ENCODE results near the gene DLX1. TPM values are rescaled to one million over a fixed set of nuclear protein-coding genes. Genes with fewer than 3 reads are reported as not detected.
A peak's percentile ranks its signal among the peaks of the same experiment; 100 is the strongest.
"Not testable (repeated sequence)": the region's sequence is repeated elsewhere in the genome, so short reads cannot be mapped to it uniquely, and the experiment has no call there.

DLX1 gene
- total RNA-seq, 1 donor from 2014 or later = 10.0 TPM

- Mint-ChIP-seq H3K4me1 (ENCODE audit: unreplicated experiment) (no peaks in the 10 kb centered on the region), H3K27me3 (peaks cover 55% of the 10 kb centered on the region), H3K9me3 (no peaks in the 10 kb centered on the region), H3K27ac (no peak overlapping the region), H3K36me3 (no peaks in the 10 kb centered on the region), H3K4me3 (no peak overlapping the region)
- TF ChIP-seq CTCF (conservative IDR thresholded peaks at IDR 0.05) = no peak
- DNase-seq (ENCODE audit: extremely low spot score, unreplicated experiment) = no peak
These were observed 24.1 kb downstream of the DLX1 start for GRCh38 chr2:172109256-172109987.

- Mint-ChIP-seq H3K4me1 (ENCODE audit: unreplicated experiment) (no peaks in the 10 kb centered on the region), H3K27ac (no peak overlapping the region), H3K27me3 (peaks cover 52% of the 10 kb centered on the region), H3K9me3 (no peaks in the 10 kb centered on the region), H3K36me3 (no peaks in the 10 kb centered on the region), H3K4me3 (no peak overlapping the region)
- TF ChIP-seq CTCF (conservative IDR thresholded peaks at IDR 0.05) = no peak
- no peak for DNase-seq (ENCODE audit: extremely low spot score, unreplicated experiment)
These were observed 24.9 kb downstream of the DLX1 start for GRCh38 chr2:172109988-172110811.

- H3K36me3 Mint-ChIP-seq = no peaks in the 10 kb centered on the region
- peak; percentile 75 for TF ChIP-seq CTCF (conservative IDR thresholded peaks at IDR 0.05)
- no peaks in the 10 kb centered on the region for H3K4me1 Mint-ChIP-seq (ENCODE audit: unreplicated experiment)
- no peak overlapping the region for H3K4me3 Mint-ChIP-seq
- DNase-seq (ENCODE audit: extremely low spot score, unreplicated experiment) = no peak
- no peak overlapping the region for H3K27ac Mint-ChIP-seq
- peaks cover 27% of the 10 kb centered on the region for H3K27me3 Mint-ChIP-seq
- no peaks in the 10 kb centered on the region for H3K9me3 Mint-ChIP-seq
These were observed 28.3 kb downstream of the DLX1 start for GRCh38 chr2:172113617-172114016.

GRCh38 chr2:172114176-172114575 lies 28.9 kb downstream of the DLX1 start:
- H3K9me3 Mint-ChIP-seq; DNase-seq (ENCODE audit: extremely low spot score, unreplicated experiment); H3K36me3 Mint-ChIP-seq; H3K27ac Mint-ChIP-seq; H3K4me1 Mint-ChIP-seq (ENCODE audit: unreplicated experiment); H3K4me3 Mint-ChIP-seq: not testable (repeated sequence)
- H3K27me3 Mint-ChIP-seq = peaks cover 29% of the 10 kb centered on the region

GRCh38 chr2:172114579-172114978 lies 29.3 kb downstream of the DLX1 start:
- Mint-ChIP-seq H3K4me3 (no peak overlapping the region), H3K27me3 (peaks cover 27% of the 10 kb centered on the region), H3K9me3 (no peaks in the 10 kb centered on the region), H3K4me1 (ENCODE audit: unreplicated experiment) (no peaks in the 10 kb centered on the region), H3K27ac (no peak overlapping the region), H3K36me3 (no peaks in the 10 kb centered on the region)
- no peak for DNase-seq (ENCODE audit: extremely low spot score, unreplicated experiment)
- TF ChIP-seq CTCF (conservative IDR thresholded peaks at IDR 0.05) = no peak

GRCh38 chr2:172116107-172116506 lies 30.8 kb downstream of the DLX1 start:
- Mint-ChIP-seq H3K27me3 (peaks cover 25% of the 10 kb centered on the region), H3K4me1 (ENCODE audit: unreplicated experiment) (no peaks in the 10 kb centered on the region), H3K36me3 (no peaks in the 10 kb centered on the region), H3K9me3 (no peaks in the 10 kb centered on the region), H3K4me3 (no peak overlapping the region), H3K27ac (no peak overlapping the region)
- TF ChIP-seq CTCF (conservative IDR thresholded peaks at IDR 0.05) = no peak
- no peak for DNase-seq (ENCODE audit: extremely low spot score, unreplicated experiment)

Data from type B pancreatic cell (in vitro differentiated cells).